IMR-90 (cell line): ENCODE measurements around the gene AKR1C8. TPM values are rescaled to one million over a fixed set of nuclear protein-coding genes. Genes with fewer than 3 reads are reported as not detected.

ENCODE experiments used
- ATAC-seq: fragments of 200-7000 bp; cut with Tn5 transposase; 2 replicates; pipeline ENCODE4 v1.9.1; 2020; ENCODE audit warnings: low read depth, mild to moderate bottlenecking, moderate library complexity
- BruUV-seq: library from RNA; stranded (reverse); fragments of 400-500 nt; replicated peaks from 2 replicates; lab custom pipeline; 2021; lab: Mats Ljungman, UMichigan
- CTCF ChIA-PET: fragments of 300-600 bp; formaldehyde crosslinking; extraction: SDS; loops from one replicate; lab custom pipeline; 2021; ENCODE audit warnings: antibody characterized with exemption; lab: Yijun Ruan, JAX
- POLR2A ChIA-PET: fragments of 300-600 bp; sonication (Branson Sonifier 250); formaldehyde crosslinking; loops from one replicate; lab custom pipeline; 2022; ENCODE audit warnings: antibody characterized with exemption; ENCODE audit not compliant: unreplicated experiment; lab: Charles Lee
- DNase-seq: peaks from one replicate; pipeline ENCODE4 v3.0.0; 2013
- H2AFZ ChIP-seq: replicated peaks from 2 replicates; pipeline ENCODE3; 2013; ENCODE audit warnings: low read length, mild to moderate bottlenecking; ENCODE audit not compliant: poor library complexity
- H2AK5ac ChIP-seq: 2 replicates; pipeline ENCODE4 v1.6.1; 2013; ENCODE audit warnings: low read depth, low read length, inconsistent platforms
- H2AK9ac ChIP-seq: replicated peaks from 2 replicates; pipeline ENCODE3; 2013; ENCODE audit warnings: mild to moderate bottlenecking, low read depth, low read length, moderate library complexity; ENCODE audit not compliant: poor library complexity
- H2BK120ac ChIP-seq: 2 replicates; pipeline ENCODE4 v1.6.1; 2013; ENCODE audit warnings: low read depth, low read length, inconsistent platforms
- H2BK15ac ChIP-seq: 3 replicates; pipeline ENCODE4 v1.6.1; 2013; ENCODE audit warnings: low read depth, low read length, inconsistent platforms
- H2BK20ac ChIP-seq: 2 replicates; pipeline ENCODE4 v1.6.1; 2013; ENCODE audit warnings: low read depth, mild to moderate bottlenecking, inconsistent platforms, low read length, moderate library complexity
- H2BK5ac ChIP-seq: 2 replicates; pipeline ENCODE4 v1.6.1; 2013; ENCODE audit warnings: mild to moderate bottlenecking, low read depth, low read length, inconsistent platforms; ENCODE audit not compliant: poor library complexity, severe bottlenecking
- H3K14ac ChIP-seq: replicated peaks from 2 replicates; pipeline ENCODE4 v1.6.1; 2013; ENCODE audit warnings: low read depth, low read length, inconsistent platforms
- H3K18ac ChIP-seq: 2 replicates; pipeline ENCODE4 v1.6.1; 2013; ENCODE audit warnings: low read depth, low read length, control low read depth
- H3K23ac ChIP-seq: 2 replicates; pipeline ENCODE4 v1.6.1; 2013; ENCODE audit warnings: low read depth, low read length, inconsistent platforms
- H3K27ac ChIP-seq: 2 replicates; pipeline ENCODE4 v1.5.1; 2013; ENCODE audit warnings: mild to moderate bottlenecking, control low read depth, low read length; ENCODE audit not compliant: insufficient read depth
- H3K27me3 ChIP-seq: 2 replicates; pipeline ENCODE4 v1.6.1; 2013; ENCODE audit warnings: low read length; ENCODE audit not compliant: control insufficient read depth, insufficient read depth
- H3K36me3 ChIP-seq: 2 replicates; pipeline ENCODE4 v1.6.1; 2013; ENCODE audit warnings: low read length, mixed read lengths; ENCODE audit not compliant: control insufficient read depth, insufficient read depth
- H3K4ac ChIP-seq: 2 replicates; pipeline ENCODE4 v1.6.1; 2013; ENCODE audit warnings: low read depth, low read length, inconsistent platforms
- H3K4me1 ChIP-seq: 2 replicates; pipeline ENCODE4 v1.6.1; 2013; ENCODE audit warnings: low read length, mixed read lengths; ENCODE audit not compliant: control insufficient read depth, insufficient read depth
- H3K4me2 ChIP-seq: 2 replicates; pipeline ENCODE4 v1.6.1; 2013; ENCODE audit warnings: low read depth, mild to moderate bottlenecking, control low read depth, low read length, moderate library complexity
- H3K4me3 ChIP-seq: 2 replicates; pipeline ENCODE4 v1.5.1; 2013; ENCODE audit warnings: low read depth, mild to moderate bottlenecking, control low read depth, low read length, moderate library complexity; ENCODE audit not compliant: insufficient read depth
- H3K56ac ChIP-seq: 2 replicates; pipeline ENCODE4 v1.6.1; 2013; ENCODE audit warnings: low read length, inconsistent platforms; ENCODE audit not compliant: insufficient read depth; ENCODE audit errors: extremely low read depth
- H3K79me1 ChIP-seq, 2 experiments: 2 replicates each; pipeline ENCODE4 v1.6.1; 2013; ENCODE audit warnings: low read length in 2 of 2, inconsistent platforms in 1 of 2, low read depth in 1 of 2
- H3K9ac ChIP-seq: 2 replicates; pipeline ENCODE4 v1.6.1; 2013; ENCODE audit warnings: low read depth, low read length, control low read depth
- H3K9me1 ChIP-seq: 2 replicates; pipeline ENCODE4 v1.6.1; 2013; ENCODE audit warnings: low read length, inconsistent platforms; ENCODE audit not compliant: insufficient read depth
- H3K9me3 ChIP-seq: 2 replicates; pipeline ENCODE4 v1.6.1; 2013; ENCODE audit warnings: low read length; ENCODE audit not compliant: control insufficient read depth, insufficient read depth
- H4K20me1 ChIP-seq: 2 replicates; pipeline ENCODE4 v1.6.1; 2013; ENCODE audit warnings: low read length, inconsistent platforms; ENCODE audit not compliant: insufficient read depth
- H4K5ac ChIP-seq: 2 replicates; pipeline ENCODE4 v1.6.1; 2013; ENCODE audit warnings: mild to moderate bottlenecking, low read depth, low read length, control low read depth
- H4K8ac ChIP-seq, 2 experiments: 2 replicates each; pipeline ENCODE4 v1.6.1; 2013; ENCODE audit warnings: low read depth in 2 of 2, low read length in 2 of 2, control low read depth in 1 of 2, inconsistent platforms in 1 of 2
- H4K91ac ChIP-seq: 2 replicates; pipeline ENCODE4 v1.6.1; 2013; ENCODE audit warnings: low read depth, low read length, inconsistent platforms; ENCODE audit not compliant: insufficient read depth
- CTCF ChIP-seq: conservative IDR thresholded peaks from 2 replicates; pipeline ENCODE4 v1.5.1; 2012; ENCODE audit warnings: mild to moderate bottlenecking, low read depth, low read length, improper control_type of control experiment
- WGBS, 2 experiments: methylation state at CpG; one replicate each; pipeline versions ENCODE4 v1.1.5 to v1.1.7; 2013; ENCODE audit warnings: missing lambda C conversion rate in 2 of 2; ENCODE audit not compliant: insufficient read length in 1 of 2; ENCODE audit errors: extremely low coverage in 2 of 2; 5-methylcytosine and 5-hydroxymethylcytosine counted together
- dilution Hi-C: fragments of 300-500 bp; cut with HindIII; formaldehyde crosslinking; loops from one replicate; pipeline ENCODE4 v1.14.3; 2018; ENCODE audit warnings: low sequenced_read_pairs; ENCODE audit not compliant: unreplicated experiment
- in situ Hi-C: fragments of 300-500 bp; cut with MboI; formaldehyde crosslinking; loops from 3 replicates; pipeline ENCODE4 v1.14.3; 2019; ENCODE audit warnings: low sequenced_read_pairs, inconsistent platforms, mixed read lengths
- intact Hi-C: fragments of 100-400 bp; cut with micrococcal nuclease; formaldehyde crosslinking; loops from 2 replicates; pipeline ENCODE4 v1.10.0; 2022
- polyA plus RNA-seq, 3 experiments: library from polyadenylated mRNA; depleted of rRNA; stranded (reverse); fragments of >200 nt; gene quantifications; 2 replicates each; pipeline ENCODE4 v1.2.3, GENCODE V29; 2012; ENCODE audit warnings: low replicate concordance in 1 of 3
- total RNA-seq: library from RNA; depleted of rRNA; stranded (reverse); fragments of >200 nt; gene quantifications from 2 replicates; pipeline ENCODE4 v1.2.3, GENCODE V29; 2012

The AKR1C8 gene
- total and polyA plus RNA-seq, 2 of the 4 experiments (the other 2 are of a cell fraction): not detected

- dilution Hi-C loops (no loop called here), in situ Hi-C loops (no loop called here), intact Hi-C loops (loop anchor here (10.0 kb wide), 1 partner anchor 54 kb away; no protein-coding TSS in a partner anchor)
- Histone ChIP-seq H3K23ac (no peak overlapping the region), H3K79me1 (no peaks in the 10 kb centered on the region), H2AK9ac (no peak overlapping the region), H4K5ac (no peak overlapping the region), H3K4me3 (no peak overlapping the region), H3K27ac (no peak overlapping the region), H3K4me1 (no peaks in the 10 kb centered on the region), H4K8ac (no peak overlapping the region), H3K4me2 (no peak overlapping the region), H2BK20ac (no peak overlapping the region), H3K27me3 (no peaks in the 10 kb centered on the region), H2AK5ac (no peak overlapping the region), H3K9ac (no peak overlapping the region), H2BK5ac (no peak overlapping the region), H2AFZ (no peak overlapping the region), H3K56ac (no peak overlapping the region), H3K36me3 (no peaks in the 10 kb centered on the region), H3K4ac (no peak overlapping the region), H2BK120ac (no peak overlapping the region), H4K91ac (no peak overlapping the region), H3K18ac (no peak overlapping the region), H3K14ac (no peak overlapping the region), H2BK15ac (no peak overlapping the region), H4K20me1 (no peaks in the 10 kb centered on the region), H3K9me3 (peaks cover 2% of the 10 kb centered on the region; the same call in 1 of the 2 replicates), H3K9me1 (no peaks in the 10 kb centered on the region)
- BruUV-seq: no TSS peak
- no peak for TF ChIP-seq CTCF
- no peak for ATAC-seq
- CTCF ChIA-PET: no interaction called here
- no CpG with 5 or more reads among the region's 3 CpGs for WGBS, 2 experiments
- DNase-seq: peak; percentile 6
- POLR2A ChIA-PET: no interaction called here
These were observed 13.4 kb upstream of the AKR1C8 start for GRCh38 chr10:5198386-5198785.
